HepG2 (cell line): Measurements from ENCODE around the gene XPO5. TPM values are rescaled to one million over a fixed set of nuclear protein-coding genes. Genes with fewer than 3 reads are reported as not detected.
A peak's percentile ranks its signal among the peaks of the same experiment; 100 is the strongest.

ENCODE experiments used
- ADNP ChIP-seq: sonication (generic); formaldehyde crosslinking; IDR thresholded peaks from 2 replicates; pipeline ENCODE4 v1.4.0; 2020; ENCODE audit warnings: missing genetic modification reagents
- GATA4 ChIP-seq: sonication (generic); IDR thresholded peaks from 2 replicates; pipeline ENCODE4 v1.6.1; 2016; ENCODE audit warnings: antibody characterized with exemption, low read depth, borderline replicate concordance
- JUND ChIP-seq: sonication (generic); formaldehyde crosslinking; IDR thresholded peaks from 2 replicates; pipeline ENCODE4 v1.8.0; 2022; ENCODE audit warnings: mild to moderate bottlenecking, missing genetic modification reagents
- MXD4 ChIP-seq: IDR thresholded peaks from 2 replicates; pipeline ENCODE4 v1.6.1; 2016; ENCODE audit warnings: mild to moderate bottlenecking, missing biosample characterization, missing genetic modification reagents
- NR0B2 ChIP-seq: sonication (generic); formaldehyde crosslinking; IDR thresholded peaks from 2 replicates; pipeline ENCODE4 v1.4.0; 2020; ENCODE audit warnings: mild to moderate bottlenecking, missing genetic modification reagents
- NR2C2 ChIP-seq: sonication (generic); formaldehyde crosslinking; IDR thresholded peaks from 2 replicates; pipeline ENCODE4 v1.4.0; 2020; ENCODE audit warnings: missing genetic modification reagents, mild to moderate bottlenecking, moderate library complexity, borderline replicate concordance
- RORA ChIP-seq: sonication (generic); formaldehyde crosslinking; IDR thresholded peaks from 2 replicates; pipeline ENCODE4 v1.5.0; 2020; ENCODE audit warnings: mild to moderate bottlenecking, missing genetic modification reagents, moderate library complexity
- SIN3B ChIP-seq: fragments of 150-350 bp; IDR thresholded peaks from 2 replicates; pipeline ENCODE4 v1.6.1; 2014; ENCODE audit warnings: low read length
- XBP1 ChIP-seq: sonication (generic); formaldehyde crosslinking; IDR thresholded peaks from 2 replicates; pipeline ENCODE4 v1.5.0; 2020; ENCODE audit warnings: missing genetic modification reagents
- ZBTB42 ChIP-seq: sonication (generic); formaldehyde crosslinking; IDR thresholded peaks from 2 replicates; pipeline ENCODE4 v1.5.0; 2020; ENCODE audit warnings: mild to moderate bottlenecking, missing genetic modification reagents
- ZNF205 ChIP-seq: IDR thresholded peaks from 2 replicates; pipeline ENCODE4 v1.6.1; 2018; ENCODE audit warnings: missing biosample characterization, missing genetic modification reagents
- ZNF337 ChIP-seq: sonication (generic); formaldehyde crosslinking; IDR thresholded peaks from 2 replicates; pipeline ENCODE4 v1.5.1; 2020; ENCODE audit warnings: missing genetic modification reagents, low read depth, mild to moderate bottlenecking, borderline replicate concordance
- polyA plus RNA-seq, 8 experiments: library from polyadenylated mRNA; depleted of rRNA in 3 of 8; stranded (reverse) in 7 of 8; unstranded in 1 of 8; fragments of >200 nt; fragmentation: Illumina TruSeq in 4 of 8; extraction: Trizol in 4 of 8; gene quantifications; 2 replicates each; pipeline versions ENCODE4 v1.2.1 to v1.2.3, GENCODE V29; 2011 to 2016; ENCODE audit warnings: low read depth in 4 of 8, missing spikeins in 1 of 8, mixed read lengths in 1 of 8; ENCODE audit not compliant: insufficient read depth in 1 of 8
- total RNA-seq, 5 experiments: library from RNA; depleted of rRNA; stranded (reverse); fragments of >200 nt; fragmentation: Illumina TruSeq; extraction: Trizol; gene quantifications; 2 replicates each; pipeline ENCODE4 v1.2.3, GENCODE V29; 2016; ENCODE audit warnings: low read depth in 1 of 5
- TF ChIP-seq, protein P1 (sequence below): sonication (generic); formaldehyde crosslinking; IDR thresholded peaks from 2 replicates; pipeline ENCODE4 v1.4.0; 2020; ENCODE audit warnings: mild to moderate bottlenecking, missing genetic modification reagents
- TF ChIP-seq, protein P2 (sequence below): sonication (generic); formaldehyde crosslinking; conservative IDR thresholded peaks from 2 replicates; pipeline ENCODE4 v1.4.0; 2020; ENCODE audit warnings: missing genetic modification reagents
- TF ChIP-seq, protein P3 (sequence below): sonication (generic); formaldehyde crosslinking; conservative IDR thresholded peaks from 2 replicates; pipeline ENCODE4 v1.4.0; 2020; ENCODE audit warnings: mild to moderate bottlenecking, missing genetic modification reagents, moderate library complexity

Gene XPO5
- total and polyA plus RNA-seq, 2 of the 13 experiments (the other 11 are each of a cell fraction or from before 2014, with no cell fraction given): 52.2 to 68.0 TPM

- TF ChIP-seq, protein P1, sequence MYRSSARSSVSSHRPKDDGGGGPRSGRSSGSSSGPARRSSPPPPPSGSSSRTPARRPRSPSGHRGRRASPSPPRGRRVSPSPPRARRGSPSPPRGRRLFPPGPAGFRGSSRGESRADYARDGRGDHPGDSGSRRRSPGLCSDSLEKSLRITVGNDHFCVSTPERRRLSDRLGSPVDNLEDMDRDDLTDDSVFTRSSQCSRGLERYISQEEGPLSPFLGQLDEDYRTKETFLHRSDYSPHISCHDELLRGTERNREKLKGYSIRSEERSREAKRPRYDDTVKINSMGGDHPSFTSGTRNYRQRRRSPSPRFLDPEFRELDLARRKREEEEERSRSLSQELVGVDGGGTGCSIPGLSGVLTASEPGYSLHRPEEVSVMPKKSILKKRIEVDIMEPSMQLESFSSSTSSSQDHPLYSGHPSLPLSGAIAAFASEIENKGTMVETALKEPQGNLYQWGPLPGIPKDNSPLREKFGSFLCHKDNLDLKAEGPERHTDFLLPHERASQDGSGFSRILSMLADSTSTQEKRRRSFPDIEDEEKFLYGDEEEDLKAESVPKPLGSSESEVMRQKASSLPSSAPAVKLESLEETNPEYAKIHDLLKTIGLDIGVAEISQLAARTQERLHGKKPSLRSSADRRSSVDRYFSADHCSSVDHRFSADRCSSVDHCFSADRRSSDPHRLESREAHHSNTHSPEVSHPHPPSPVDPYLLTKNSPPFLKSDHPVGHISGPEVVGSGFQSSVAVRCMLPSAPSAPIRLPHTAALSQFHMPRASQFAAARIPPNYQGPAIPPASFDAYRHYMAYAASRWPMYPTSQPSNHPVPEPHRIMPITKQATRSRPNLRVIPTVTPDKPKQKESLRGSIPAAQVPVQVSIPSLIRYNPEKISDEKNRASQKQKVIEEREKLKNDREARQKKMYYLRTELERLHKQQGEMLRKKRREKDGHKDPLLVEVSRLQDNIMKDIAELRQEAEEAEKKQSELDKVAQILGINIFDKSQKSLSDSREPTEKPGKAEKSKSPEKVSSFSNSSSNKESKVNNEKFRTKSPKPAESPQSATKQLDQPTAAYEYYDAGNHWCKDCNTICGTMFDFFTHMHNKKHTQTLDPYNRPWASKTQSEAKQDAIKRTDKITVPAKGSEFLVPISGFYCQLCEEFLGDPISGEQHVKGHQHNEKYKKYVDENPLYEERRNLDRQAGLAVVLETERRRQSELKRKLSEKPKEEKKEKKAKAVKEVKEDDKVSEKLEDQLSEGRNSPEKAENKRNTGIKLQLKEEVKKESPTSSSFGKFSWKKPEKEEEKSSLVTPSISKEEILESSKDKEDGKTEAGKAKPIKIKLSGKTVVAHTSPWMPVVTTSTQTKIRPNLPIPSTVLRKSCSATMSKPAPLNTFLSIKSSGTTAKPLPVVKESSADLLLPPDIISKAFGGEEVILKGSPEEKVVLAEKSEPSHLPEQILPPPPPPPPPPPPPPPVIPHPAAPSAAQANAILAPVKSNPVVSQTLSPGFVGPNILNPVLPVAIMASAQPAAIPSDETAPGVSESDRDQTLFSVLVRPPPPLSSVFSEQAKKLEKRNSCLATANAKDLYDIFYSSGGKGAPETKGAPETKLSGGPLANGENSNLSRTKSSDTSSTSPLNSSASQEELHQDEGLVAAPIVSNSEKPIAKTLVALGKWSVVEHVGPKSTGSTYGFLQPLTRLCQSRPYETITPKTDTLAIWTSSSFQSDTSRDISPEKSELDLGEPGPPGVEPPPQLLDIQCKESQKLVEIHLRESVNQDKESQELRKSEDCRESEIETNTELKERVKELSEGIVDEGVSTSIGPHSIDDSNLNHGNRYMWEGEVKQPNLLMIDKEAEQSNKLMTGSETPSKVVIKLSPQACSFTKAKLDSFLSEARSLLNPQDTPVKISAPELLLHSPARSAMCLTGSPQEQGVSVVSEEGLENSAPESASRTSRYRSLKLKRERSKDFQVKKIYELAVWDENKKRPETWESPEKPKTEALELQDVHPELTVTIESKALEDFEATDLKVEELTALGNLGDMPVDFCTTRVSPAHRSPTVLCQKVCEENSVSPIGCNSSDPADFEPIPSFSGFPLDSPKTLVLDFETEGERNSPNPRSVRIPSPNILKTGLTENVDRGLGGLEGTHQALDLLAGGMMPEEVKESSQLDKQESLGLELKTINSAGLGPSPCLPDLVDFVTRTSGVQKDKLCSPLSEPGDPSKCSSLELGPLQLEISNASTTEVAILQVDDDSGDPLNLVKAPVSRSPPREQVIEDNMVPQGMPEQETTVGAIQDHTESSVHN (CRISPR knock-in tag): 0 out of 2 replicates have a peak, but pooled peaks have one; percentile 53
- TF ChIP-seq, protein P2, sequence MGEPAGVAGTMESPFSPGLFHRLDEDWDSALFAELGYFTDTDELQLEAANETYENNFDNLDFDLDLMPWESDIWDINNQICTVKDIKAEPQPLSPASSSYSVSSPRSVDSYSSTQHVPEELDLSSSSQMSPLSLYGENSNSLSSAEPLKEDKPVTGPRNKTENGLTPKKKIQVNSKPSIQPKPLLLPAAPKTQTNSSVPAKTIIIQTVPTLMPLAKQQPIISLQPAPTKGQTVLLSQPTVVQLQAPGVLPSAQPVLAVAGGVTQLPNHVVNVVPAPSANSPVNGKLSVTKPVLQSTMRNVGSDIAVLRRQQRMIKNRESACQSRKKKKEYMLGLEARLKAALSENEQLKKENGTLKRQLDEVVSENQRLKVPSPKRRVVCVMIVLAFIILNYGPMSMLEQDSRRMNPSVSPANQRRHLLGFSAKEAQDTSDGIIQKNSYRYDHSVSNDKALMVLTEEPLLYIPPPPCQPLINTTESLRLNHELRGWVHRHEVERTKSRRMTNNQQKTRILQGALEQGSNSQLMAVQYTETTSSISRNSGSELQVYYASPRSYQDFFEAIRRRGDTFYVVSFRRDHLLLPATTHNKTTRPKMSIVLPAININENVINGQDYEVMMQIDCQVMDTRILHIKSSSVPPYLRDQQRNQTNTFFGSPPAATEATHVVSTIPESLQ (CRISPR knock-in tag): no peak
- TF ChIP-seq NR2C2 (CRISPR knock-in tag) (no peak), MXD4 (CRISPR knock-in tag) (no peak), NR0B2 (CRISPR knock-in tag) (0 out of 2 replicates have a peak, but pooled peaks have one; percentile 20), ADNP (no peak), GATA4 (no peak), ZNF205 (CRISPR knock-in tag) (0 out of 2 replicates have a peak, but pooled peaks have one; percentile 52), SIN3B (no peak), ZBTB42 (no peak), RORA (no peak), ZNF337 (CRISPR knock-in tag) (no peak), JUND (CRISPR knock-in tag) (no peak), XBP1 (CRISPR knock-in tag) (no peak)
- TF ChIP-seq, protein P3, sequence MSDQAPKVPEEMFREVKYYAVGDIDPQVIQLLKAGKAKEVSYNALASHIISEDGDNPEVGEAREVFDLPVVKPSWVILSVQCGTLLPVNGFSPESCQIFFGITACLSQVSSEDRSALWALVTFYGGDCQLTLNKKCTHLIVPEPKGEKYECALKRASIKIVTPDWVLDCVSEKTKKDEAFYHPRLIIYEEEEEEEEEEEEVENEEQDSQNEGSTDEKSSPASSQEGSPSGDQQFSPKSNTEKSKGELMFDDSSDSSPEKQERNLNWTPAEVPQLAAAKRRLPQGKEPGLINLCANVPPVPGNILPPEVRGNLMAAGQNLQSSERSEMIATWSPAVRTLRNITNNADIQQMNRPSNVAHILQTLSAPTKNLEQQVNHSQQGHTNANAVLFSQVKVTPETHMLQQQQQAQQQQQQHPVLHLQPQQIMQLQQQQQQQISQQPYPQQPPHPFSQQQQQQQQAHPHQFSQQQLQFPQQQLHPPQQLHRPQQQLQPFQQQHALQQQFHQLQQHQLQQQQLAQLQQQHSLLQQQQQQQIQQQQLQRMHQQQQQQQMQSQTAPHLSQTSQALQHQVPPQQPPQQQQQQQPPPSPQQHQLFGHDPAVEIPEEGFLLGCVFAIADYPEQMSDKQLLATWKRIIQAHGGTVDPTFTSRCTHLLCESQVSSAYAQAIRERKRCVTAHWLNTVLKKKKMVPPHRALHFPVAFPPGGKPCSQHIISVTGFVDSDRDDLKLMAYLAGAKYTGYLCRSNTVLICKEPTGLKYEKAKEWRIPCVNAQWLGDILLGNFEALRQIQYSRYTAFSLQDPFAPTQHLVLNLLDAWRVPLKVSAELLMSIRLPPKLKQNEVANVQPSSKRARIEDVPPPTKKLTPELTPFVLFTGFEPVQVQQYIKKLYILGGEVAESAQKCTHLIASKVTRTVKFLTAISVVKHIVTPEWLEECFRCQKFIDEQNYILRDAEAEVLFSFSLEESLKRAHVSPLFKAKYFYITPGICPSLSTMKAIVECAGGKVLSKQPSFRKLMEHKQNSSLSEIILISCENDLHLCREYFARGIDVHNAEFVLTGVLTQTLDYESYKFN (CRISPR knock-in tag): no peak
Measured at GRCh38 chr6:43506667-43507471, 69.0 kb downstream of the XPO5 start (continued).
